ENCODE results near the gene ST6GALNAC5.

The ST6GALNAC5 gene

GRCh38 chr1:77061162-77061561, 193.9 kb downstream of the ST6GALNAC5 start:
- H3K4me3 ChIP-seq (ENCODE audit: low read depth, low read length), result no peak overlapping the region
- DNase-seq (ENCODE audit: low read depth), result no peak
- TF ChIP-seq POLR2A (IDR thresholded peaks at IDR 0.05; ENCODE audit: extremely low read depth, insufficient read length) (no peak), CTCF (IDR thresholded peaks at IDR 0.05; ENCODE audit: low read depth, low read length) (no peak)

- no peak for TF ChIP-seq MAX (IDR thresholded peaks at IDR 0.05; ENCODE audit: low read depth, low read length)
- no peak for TF ChIP-seq MYC (IDR thresholded peaks at IDR 0.05; ENCODE audit: low read depth, low read length)
- no peak for TF ChIP-seq CTCF (IDR thresholded peaks at IDR 0.05; ENCODE audit: low read depth, low read length)
- TF ChIP-seq POLR2A (IDR thresholded peaks at IDR 0.05; ENCODE audit: extremely low read depth, insufficient read length), result no peak
- no peak for DNase-seq (ENCODE audit: low read depth)
- H3K4me3 ChIP-seq (ENCODE audit: low read depth, low read length), result no peak overlapping the region
Observed at GRCh38 chr1:77063118-77063517, 195.8 kb downstream of the ST6GALNAC5 start.

GRCh38 chr1:77064246-77064645, 197.0 kb downstream of the ST6GALNAC5 start:
- DNase-seq (ENCODE audit: low read depth), result no peak
- TF ChIP-seq CTCF (IDR thresholded peaks at IDR 0.05; ENCODE audit: low read depth, low read length) (no peak), POLR2A (IDR thresholded peaks at IDR 0.05; ENCODE audit: extremely low read depth, insufficient read length) (no peak), MYC (IDR thresholded peaks at IDR 0.05; ENCODE audit: low read depth, low read length) (no peak), MAX (IDR thresholded peaks at IDR 0.05; ENCODE audit: low read depth, low read length) (no peak)
- no peak overlapping the region for H3K4me3 ChIP-seq (ENCODE audit: low read depth, low read length)

- no peak for DNase-seq (ENCODE audit: low read depth)
- no peak overlapping the region for H3K4me3 ChIP-seq (ENCODE audit: low read depth, low read length)
- no peak for TF ChIP-seq MAX (IDR thresholded peaks at IDR 0.05; ENCODE audit: low read depth, low read length)
- TF ChIP-seq CTCF (IDR thresholded peaks at IDR 0.05; ENCODE audit: low read depth, low read length), result no peak
- TF ChIP-seq POLR2A (IDR thresholded peaks at IDR 0.05; ENCODE audit: extremely low read depth, insufficient read length), result no peak
- TF ChIP-seq MYC (IDR thresholded peaks at IDR 0.05; ENCODE audit: low read depth, low read length), result no peak
Observed at GRCh38 chr1:77065693-77066342, 198.5 kb downstream of the ST6GALNAC5 start.

- no peak overlapping the region for H3K4me3 ChIP-seq (ENCODE audit: low read depth, low read length)
- DNase-seq (ENCODE audit: low read depth), result no peak
- TF ChIP-seq MAX (IDR thresholded peaks at IDR 0.05; ENCODE audit: low read depth, low read length) (no peak), MYC (IDR thresholded peaks at IDR 0.05; ENCODE audit: low read depth, low read length) (no peak), CTCF (IDR thresholded peaks at IDR 0.05; ENCODE audit: low read depth, low read length) (no peak), POLR2A (IDR thresholded peaks at IDR 0.05; ENCODE audit: extremely low read depth, insufficient read length) (no peak)
Observed at GRCh38 chr1:77068013-77068412, 200.7 kb downstream of the ST6GALNAC5 start.

GRCh38 chr1:77076759-77077158, 209.5 kb downstream of the ST6GALNAC5 start:
- no peak overlapping the region for H3K4me3 ChIP-seq (ENCODE audit: low read depth, low read length)
- no peak for TF ChIP-seq POLR2A (IDR thresholded peaks at IDR 0.05; ENCODE audit: extremely low read depth, insufficient read length)
- TF ChIP-seq CTCF (IDR thresholded peaks at IDR 0.05; ENCODE audit: low read depth, low read length), result no peak
- no peak for TF ChIP-seq MAX (IDR thresholded peaks at IDR 0.05; ENCODE audit: low read depth, low read length)
- TF ChIP-seq MYC (IDR thresholded peaks at IDR 0.05; ENCODE audit: low read depth, low read length), result no peak
- peak; percentile 15 for DNase-seq (ENCODE audit: low read depth)
